HEK293 (cell line): ENCODE measurements around the gene CAMK2G.

Source experiments
- CTCF ChIP-seq: fragments of 450-650 bp; formaldehyde crosslinking; IDR thresholded peaks from 2 replicates; pipeline ENCODE4 v1.5.1; 2016; ENCODE audit warnings: missing biosample characterization, missing genetic modification characterization
- REST ChIP-seq: fragments of 450-650 bp; formaldehyde crosslinking; IDR thresholded peaks from 2 replicates; pipeline ENCODE4 v1.5.1; 2016; ENCODE audit warnings: missing biosample characterization, missing genetic modification characterization
- ZNF350 ChIP-seq: fragments of 450-650 bp; formaldehyde crosslinking; IDR thresholded peaks from 2 replicates; pipeline ENCODE4 v1.5.0; 2017; ENCODE audit warnings: missing biosample characterization, mild to moderate bottlenecking, missing genetic modification characterization
- ZNF530 ChIP-seq: fragments of 450-650 bp; formaldehyde crosslinking; IDR thresholded peaks from 2 replicates; pipeline ENCODE4 v1.5.1; 2016; ENCODE audit warnings: low read depth, missing biosample characterization, missing genetic modification characterization
- ZNF548 ChIP-seq: fragments of 450-650 bp; formaldehyde crosslinking; IDR thresholded peaks from 2 replicates; pipeline ENCODE4 v1.5.1; 2016; ENCODE audit warnings: missing biosample characterization, missing genetic modification characterization
- ZNF585B ChIP-seq: fragments of 450-650 bp; formaldehyde crosslinking; IDR thresholded peaks from 2 replicates; pipeline ENCODE4 v1.5.1; 2016; ENCODE audit warnings: missing biosample characterization, missing genetic modification characterization
- ZNF704 ChIP-seq: fragments of 450-650 bp; formaldehyde crosslinking; IDR thresholded peaks from 2 replicates; pipeline ENCODE4 v1.5.1; 2016; ENCODE audit warnings: missing biosample characterization, missing genetic modification characterization
- TF ChIP-seq, protein P1 (sequence below): sonication (generic); formaldehyde crosslinking; IDR thresholded peaks from 2 replicates; pipeline ENCODE4 v1.8.1; 2022; ENCODE audit warnings: mild to moderate bottlenecking, moderate library complexity, missing genetic modification reagents

DNA sequence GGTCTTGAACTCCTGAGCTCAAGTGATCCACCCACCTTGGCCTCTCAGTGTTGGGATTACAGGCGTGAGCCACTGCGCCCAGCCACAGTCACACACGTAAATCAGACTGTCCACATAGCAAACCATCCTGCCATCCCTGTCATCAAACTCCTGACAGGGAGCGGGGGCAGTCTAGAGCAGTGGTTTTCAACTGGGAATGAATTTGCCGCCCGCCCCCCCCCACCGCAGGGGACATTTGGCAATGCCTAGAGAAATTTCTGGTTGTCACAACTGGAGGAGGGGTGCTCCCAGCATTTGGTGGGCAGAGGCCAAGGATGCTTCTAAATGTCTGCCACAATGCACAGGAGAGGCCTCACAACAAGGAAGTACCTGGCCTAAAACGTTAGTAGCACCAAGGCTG, 24.1 kb downstream of the CAMK2G start:
- TF ChIP-seq, protein P1, sequence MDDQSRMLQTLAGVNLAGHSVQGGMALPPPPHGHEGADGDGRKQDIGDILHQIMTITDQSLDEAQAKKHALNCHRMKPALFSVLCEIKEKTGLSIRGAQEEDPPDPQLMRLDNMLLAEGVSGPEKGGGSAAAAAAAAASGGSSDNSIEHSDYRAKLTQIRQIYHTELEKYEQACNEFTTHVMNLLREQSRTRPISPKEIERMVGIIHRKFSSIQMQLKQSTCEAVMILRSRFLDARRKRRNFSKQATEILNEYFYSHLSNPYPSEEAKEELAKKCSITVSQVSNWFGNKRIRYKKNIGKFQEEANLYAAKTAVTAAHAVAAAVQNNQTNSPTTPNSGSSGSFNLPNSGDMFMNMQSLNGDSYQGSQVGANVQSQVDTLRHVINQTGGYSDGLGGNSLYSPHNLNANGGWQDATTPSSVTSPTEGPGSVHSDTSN (CRISPR knock-in tag) = no peak
- no peak for TF ChIP-seq ZNF350 (tag by site-specific recombination)
- TF ChIP-seq CTCF = no peak
- no peak for TF ChIP-seq ZNF530 (tag by site-specific recombination)
- TF ChIP-seq ZNF704 = no peak
- TF ChIP-seq REST = no peak
- no peak for TF ChIP-seq ZNF585B (tag by site-specific recombination)
- no peak for TF ChIP-seq ZNF548 (tag by site-specific recombination)
